SKM-1 treated with dmso at 0.1 percent for 144 hours (cell line): ENCODE results near the gene POU2F2.

Source experiments
- DNase-seq: peaks from one replicate; lab custom pipeline; 2025; ENCODE audit not compliant: unreplicated experiment; lab: John Stamatoyannopoulos, UW

POU2F2 gene

GRCh38 chr19:42083537-42083936, 48.7 kb downstream of the POU2F2 start:
- DNase-seq = no peak

GRCh38 chr19:42081584-42082203, 50.6 kb downstream of the POU2F2 start:
- peak; percentile 2 for DNase-seq

DNA sequence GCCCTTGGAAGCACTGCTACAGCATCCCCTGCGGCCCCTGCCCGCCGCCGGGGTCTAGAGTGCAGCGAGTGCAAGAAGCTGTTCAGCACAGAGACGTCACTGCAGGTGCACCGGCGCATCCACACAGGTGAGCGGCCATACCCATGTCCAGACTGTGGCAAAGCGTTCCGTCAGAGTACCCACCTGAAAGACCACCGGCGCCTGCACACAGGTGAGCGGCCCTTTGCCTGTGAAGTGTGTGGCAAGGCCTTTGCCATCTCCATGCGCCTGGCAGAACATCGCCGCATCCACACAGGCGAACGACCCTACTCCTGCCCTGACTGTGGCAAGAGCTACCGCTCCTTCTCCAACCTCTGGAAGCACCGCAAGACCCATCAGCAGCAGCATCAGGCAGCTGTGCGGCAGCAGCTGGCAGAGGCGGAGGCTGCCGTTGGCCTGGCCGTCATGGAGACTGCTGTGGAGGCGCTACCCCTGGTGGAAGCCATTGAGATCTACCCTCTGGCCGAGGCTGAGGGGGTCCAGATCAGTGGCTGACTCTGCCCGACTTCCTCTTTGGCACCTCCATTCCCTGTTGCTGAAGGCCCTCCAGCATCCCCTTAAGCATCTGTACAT, 51.4 kb downstream of the POU2F2 start:
- no peak for DNase-seq

DNA sequence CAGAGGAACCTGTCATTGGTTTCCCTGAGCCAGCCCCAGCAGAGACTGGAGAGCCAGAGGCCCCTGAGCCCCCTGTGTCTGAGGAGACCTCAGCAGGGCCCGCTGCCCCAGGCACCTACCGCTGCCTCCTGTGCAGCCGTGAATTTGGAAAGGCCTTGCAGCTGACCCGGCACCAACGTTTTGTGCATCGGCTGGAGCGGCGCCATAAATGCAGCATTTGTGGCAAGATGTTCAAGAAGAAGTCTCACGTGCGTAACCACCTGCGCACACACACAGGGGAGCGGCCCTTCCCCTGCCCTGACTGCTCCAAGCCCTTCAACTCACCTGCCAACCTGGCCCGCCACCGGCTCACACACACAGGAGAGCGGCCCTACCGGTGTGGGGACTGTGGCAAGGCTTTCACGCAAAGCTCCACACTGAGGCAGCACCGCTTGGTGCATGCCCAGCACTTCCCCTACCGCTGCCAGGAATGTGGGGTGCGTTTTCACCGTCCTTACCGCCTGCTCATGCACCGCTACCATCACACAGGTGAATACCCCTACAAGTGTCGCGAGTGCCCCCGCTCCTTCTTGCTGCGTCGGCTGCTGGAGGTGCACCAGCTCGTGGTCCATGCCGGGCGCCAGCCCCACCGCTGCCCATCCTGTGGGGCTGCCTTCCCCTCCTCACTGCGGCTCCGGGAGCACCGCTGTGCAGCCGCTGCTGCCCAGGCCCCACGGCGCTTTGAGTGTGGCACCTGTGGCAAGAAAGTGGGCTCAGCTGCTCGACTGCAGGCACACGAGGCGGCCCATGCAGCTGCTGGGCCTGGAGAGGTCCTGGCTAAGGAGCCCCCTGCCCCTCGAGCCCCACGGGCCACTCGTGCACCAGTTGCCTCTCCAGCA, 52.1 kb downstream of the POU2F2 start:
- DNase-seq = no peak

DNA sequence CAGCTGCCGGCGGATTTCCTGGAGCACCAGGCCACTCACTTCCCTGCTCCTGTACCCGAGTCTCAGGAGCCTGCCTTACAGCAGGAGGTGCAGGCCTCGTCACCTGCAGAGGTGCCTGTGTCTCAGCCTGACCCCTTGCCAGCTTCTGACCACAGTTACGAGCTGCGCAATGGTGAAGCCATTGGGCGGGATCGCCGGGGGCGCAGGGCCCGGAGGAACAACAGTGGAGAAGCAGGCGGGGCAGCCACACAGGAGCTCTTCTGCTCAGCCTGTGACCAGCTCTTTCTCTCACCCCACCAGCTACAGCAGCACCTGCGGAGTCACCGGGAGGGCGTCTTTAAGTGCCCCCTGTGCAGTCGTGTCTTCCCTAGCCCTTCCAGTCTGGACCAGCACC, 53.0 kb downstream of the POU2F2 start:
- DNase-seq = no peak

DNA sequence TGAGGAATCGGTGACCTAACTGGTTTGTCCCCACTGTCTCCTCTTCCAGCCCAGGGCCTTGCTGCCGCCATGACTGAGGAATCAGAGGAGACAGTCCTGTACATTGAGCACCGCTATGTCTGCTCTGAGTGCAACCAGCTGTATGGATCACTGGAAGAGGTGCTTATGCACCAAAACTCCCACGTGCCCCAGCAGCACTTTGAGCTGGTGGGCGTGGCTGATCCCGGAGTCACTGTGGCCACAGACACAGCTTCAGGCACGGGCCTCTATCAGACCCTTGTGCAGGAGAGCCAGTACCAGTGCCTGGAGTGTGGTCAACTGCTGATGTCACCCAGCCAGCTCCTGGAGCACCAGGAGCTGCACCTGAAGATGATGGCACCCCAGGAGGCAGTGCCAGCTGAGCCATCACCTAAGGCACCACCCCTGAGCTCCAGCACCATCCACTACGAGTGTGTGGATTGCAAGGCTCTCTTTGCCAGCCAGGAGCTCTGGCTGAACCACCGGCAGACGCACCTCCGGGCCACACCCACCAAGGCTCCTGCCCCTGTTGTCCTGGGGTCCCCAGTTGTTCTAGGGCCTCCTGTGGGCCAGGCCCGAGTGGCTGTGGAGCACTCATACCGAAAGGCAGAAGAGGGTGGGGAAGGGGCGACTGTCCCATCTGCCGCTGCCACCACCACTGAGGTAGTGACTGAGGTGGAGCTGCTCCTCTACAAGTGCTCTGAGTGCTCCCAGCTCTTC, 53.5 kb downstream of the POU2F2 start:
- DNase-seq = no peak

- DNase-seq = no peak
These were observed 54.2 kb downstream of the POU2F2 start for GRCh38 chr19:42078058-42078457.

GRCh38 chr19:42076380-42076944, 55.8 kb downstream of the POU2F2 start:
- no peak for DNase-seq

DNA sequence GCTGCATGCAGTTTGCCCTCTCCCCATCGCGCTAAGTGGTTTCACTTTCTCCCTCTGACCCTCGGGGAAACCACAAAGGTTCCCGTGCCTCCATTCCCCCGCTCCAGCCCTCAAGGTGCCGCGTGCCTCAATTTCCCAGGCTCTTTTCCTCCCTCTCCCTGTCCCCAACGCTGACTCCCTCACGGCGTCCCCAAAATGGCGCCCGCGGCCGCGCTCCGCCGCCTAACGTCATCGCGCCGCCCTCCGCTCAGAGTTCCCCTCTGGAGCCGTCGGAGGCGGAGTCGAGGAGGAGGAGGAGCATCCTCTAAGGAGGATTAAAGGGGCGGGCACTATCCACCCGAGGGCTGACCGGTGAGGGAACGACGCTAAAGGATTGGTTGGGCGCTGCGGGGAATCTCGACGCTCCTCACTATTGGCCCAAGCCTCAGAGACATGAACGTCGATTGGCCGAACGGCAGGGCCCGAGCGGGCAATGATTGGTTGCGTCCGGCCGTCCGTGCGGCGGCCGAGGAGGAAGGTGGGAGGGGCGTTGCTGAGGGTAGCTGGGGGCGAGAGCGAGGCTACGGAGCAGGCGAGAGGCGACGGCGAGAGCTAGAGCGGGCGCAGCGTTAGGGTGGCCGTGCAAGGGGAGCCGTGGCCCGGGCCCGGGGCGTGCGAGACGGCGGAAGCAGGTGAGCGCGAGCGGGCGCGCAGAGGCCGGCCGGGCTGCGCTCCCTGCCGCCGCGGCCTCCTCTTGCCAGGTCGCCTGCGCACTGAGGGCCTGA, 56.4 kb downstream of the POU2F2 start, which contains the start of gene ZNF574:
ZNF574 (plus strand) TSS at position 551 of the 764 bp plus-strand sequence. CDS start 2,441 bp downstream, outside the sequence.
- peak; percentile 95 for DNase-seq

DNA sequence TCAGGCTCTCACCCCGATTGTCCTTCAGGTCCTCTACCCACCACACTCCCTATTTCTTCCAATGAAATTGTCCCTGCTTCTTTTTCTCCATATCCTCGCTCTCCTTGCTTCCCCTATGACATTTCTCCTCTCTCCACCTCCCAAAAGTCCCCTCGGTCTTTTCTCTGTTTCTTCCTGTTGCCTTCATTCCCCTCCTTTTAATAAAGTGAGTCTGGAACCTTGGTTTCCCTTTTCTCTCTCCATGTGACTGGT, 57.0 kb downstream of the POU2F2 start:
- peak; percentile 31 for DNase-seq

GRCh38 chr19:42074513-42075363, 57.5 kb downstream of the POU2F2 start:
- DNase-seq = no peak

DNA sequence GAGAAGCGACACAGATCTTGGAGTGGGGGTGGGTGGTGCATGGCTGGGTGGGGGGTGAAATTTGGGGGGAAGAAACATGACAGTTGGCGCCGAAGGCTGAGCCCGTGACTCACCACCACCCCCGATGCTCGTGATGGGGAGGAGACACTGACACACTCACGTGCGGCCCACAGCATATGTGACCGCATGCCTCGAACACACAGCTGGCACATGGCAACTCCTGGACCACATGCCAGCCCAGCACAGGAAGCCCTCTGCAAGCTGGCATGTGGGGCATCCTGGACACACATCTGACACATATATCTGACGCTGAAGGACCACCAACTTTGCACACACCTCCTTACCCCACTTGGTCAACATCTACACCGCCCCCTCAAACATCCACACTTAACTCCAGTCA, 61.0 kb downstream of the POU2F2 start:
- no peak for DNase-seq

GRCh38 chr19:42069619-42070351, 62.5 kb downstream of the POU2F2 start, which contains the start of gene GRIK5:
GRIK5 (minus strand) TSS chr19:42070206; CDS start chr19:42065770, 4,436 bp downstream.
- DNase-seq = no peak

- no peak for DNase-seq
These were observed 63.3 kb downstream of the POU2F2 start for GRCh38 chr19:42068756-42069571.

DNA sequence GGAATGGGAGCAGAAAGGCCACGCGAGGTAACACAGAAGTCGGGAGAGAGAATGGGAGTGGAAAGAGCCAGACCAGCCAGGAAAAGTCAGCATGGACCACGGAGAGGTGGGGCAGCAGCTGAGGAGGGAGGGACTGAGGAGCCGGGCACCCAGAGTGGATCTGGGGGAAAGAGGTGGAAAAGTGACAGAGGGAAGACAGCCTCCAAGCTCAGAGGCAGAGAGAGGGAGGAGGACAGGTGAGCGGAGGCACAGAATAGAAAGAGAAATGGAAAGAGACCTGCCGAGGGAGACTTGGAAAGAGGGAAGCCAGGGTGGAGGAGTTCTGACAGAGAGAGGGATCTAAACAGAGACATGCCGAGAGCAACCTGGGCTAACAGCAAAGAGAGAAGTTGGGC, 63.9 kb downstream of the POU2F2 start:
- no peak for DNase-seq

- DNase-seq = no peak
These were observed 64.8 kb downstream of the POU2F2 start for GRCh38 chr19:42067315-42067888.

DNA sequence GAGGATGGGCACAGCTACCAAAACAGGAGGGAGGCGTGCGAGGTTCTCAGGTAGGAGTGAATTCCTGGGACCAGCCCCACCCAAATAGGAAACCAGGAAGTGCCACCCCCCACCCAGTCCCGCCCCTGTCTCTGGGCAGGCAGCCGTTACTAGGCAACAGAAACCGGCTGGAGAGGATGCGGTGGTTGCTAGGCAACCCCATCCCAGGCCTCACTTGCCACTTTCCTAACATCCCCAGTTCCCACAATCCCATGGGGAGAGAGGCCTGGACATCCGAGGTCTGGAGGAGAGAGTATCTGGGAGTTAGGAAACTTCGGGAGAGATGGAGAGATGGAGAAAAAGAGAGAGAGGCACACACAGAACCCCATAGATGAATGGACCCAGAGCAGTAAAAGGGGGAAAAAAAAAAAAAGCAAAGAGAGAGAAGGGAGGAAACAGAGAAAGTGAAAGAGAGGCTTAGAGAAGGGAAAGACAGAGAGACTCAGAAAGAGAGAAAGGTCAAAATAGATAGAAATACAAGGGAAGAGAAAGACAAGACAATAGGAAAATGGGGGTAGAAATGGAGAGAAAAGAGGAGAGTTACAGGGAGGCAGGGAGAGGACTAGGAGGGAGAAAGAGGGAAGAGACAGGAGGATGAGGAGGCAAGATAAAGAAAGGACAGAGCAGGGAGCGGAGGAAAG, 66.0 kb downstream of the POU2F2 start:
- no peak for DNase-seq
